ENCODE results near the gene C2orf72. TPM values are rescaled to one million over a fixed set of nuclear protein-coding genes. Genes with fewer than 3 reads are reported as not detected.

The C2orf72 gene
- total and polyA plus RNA-seq, 2 donors (not counting 3 experiments of a cell fraction or from before 2014, with no cell fraction given), result 0.01 to 0.11 TPM

- Histone ChIP-seq H3K27ac (ENCODE audit: insufficient read depth, low read depth, low read length) (no peak overlapping the region), H3K36me3 (ENCODE audit: control insufficient read depth in 2 of 2, extremely low read depth in 1 of 2, insufficient read depth in 2 of 2, low read length in 2 of 2) (no peaks in the 10 kb centered on the region), H3K79me2 (ENCODE audit: control insufficient read depth, insufficient read depth, low read length) (no peaks in the 10 kb centered on the region), H2AFZ (ENCODE audit: low read depth, low read length) (no peak overlapping the region), H3K9ac (replicated peaks; ENCODE audit: extremely low read depth, insufficient read depth, low read length) (no peak overlapping the region), H3K9me1 (replicated peaks; ENCODE audit: control insufficient read depth, extremely low read depth, insufficient read depth, low read length) (no peaks in the 10 kb centered on the region), H3K4me2 (ENCODE audit: insufficient read depth, low read length) (no peak overlapping the region), H3K4me3 (replicated peaks in 1 of 3; ENCODE audit: insufficient read depth in 1 of 3, low read depth in 1 of 3, low read length in 3 of 3) (no peak overlapping the region), H3K27me3 (ENCODE audit: control insufficient read depth in 2 of 2, insufficient read depth in 2 of 2, low read length in 2 of 2) (peaks cover 36 to 51% of the 10 kb centered on the region in 2 experiments), H3K4me1 (ENCODE audit: control insufficient read depth, extremely low read depth, insufficient read depth, low read length) (no peaks in the 10 kb centered on the region), H3K9me3 (replicated peaks; ENCODE audit: control insufficient read depth, insufficient read depth, low read length) (no peaks in the 10 kb centered on the region), H4K20me1 (replicated peaks; ENCODE audit: control insufficient read depth, extremely low read depth, insufficient read depth, low read length) (no peaks in the 10 kb centered on the region)
- DNase-seq (ENCODE audit: low read depth, low spot score) (no peak), FAIRE-seq (no peak)
- dilution Hi-C loops (cut with MboI; ENCODE audit: extremely low pct_ligation_motif_present, low sequenced_read_pairs) (no loop called here), intact Hi-C loops (cut with micrococcal nuclease) (no loop called here)
- CTCF ChIA-PET, result interaction anchor here (1.4 kb wide), 1 partner anchor 49 kb away, joined by 3 read pairs; no protein-coding TSS in a partner anchor
- POLR2A ChIA-PET, result no interaction called here
- TF ChIP-seq EZH2 (IDR thresholded peaks at IDR 0.05; ENCODE audit: borderline replicate concordance, low read depth, low read length, severe bottlenecking), result no peak
- no peak for TF ChIP-seq GATA2 (IDR thresholded peaks at IDR 0.05; ENCODE audit: insufficient read depth, insufficient read length, low read depth, low read length)
- BruUV-seq (replicated peaks), result no TSS peak
These were observed 1.2 kb upstream of the C2orf72 start for GRCh38 chr2:231036131-231036530.

- peaks cover 37 to 50% of the 10 kb centered on the region in 2 experiments for H3K27me3 ChIP-seq (ENCODE audit: control insufficient read depth in 2 of 2, insufficient read depth in 2 of 2, low read length in 2 of 2)
- H3K4me1 ChIP-seq (ENCODE audit: control insufficient read depth, extremely low read depth, insufficient read depth, low read length), result no peaks in the 10 kb centered on the region
- H3K9me3 ChIP-seq (replicated peaks; ENCODE audit: control insufficient read depth, insufficient read depth, low read length), result no peaks in the 10 kb centered on the region
- no peaks in the 10 kb centered on the region for H4K20me1 ChIP-seq (replicated peaks; ENCODE audit: control insufficient read depth, extremely low read depth, insufficient read depth, low read length)
- ChIA-PET POLR2A (no interaction called here), CTCF (interaction anchor here (1.1 to 1.2 kb wide), 2 partner anchors 16 to 20 kb away, joined by 3 to 4 read pairs; partner anchors contain the start of gene PSMD1)
- FAIRE-seq (no peak), DNase-seq (ENCODE audit: low read depth, low spot score) (no peak)
- H3K4me2 ChIP-seq (ENCODE audit: insufficient read depth, low read length), result no peak overlapping the region
- dilution Hi-C loops (cut with MboI; ENCODE audit: extremely low pct_ligation_motif_present, low sequenced_read_pairs), result no loop called here
- no peaks in the 10 kb centered on the region for H3K9me1 ChIP-seq (replicated peaks; ENCODE audit: control insufficient read depth, extremely low read depth, insufficient read depth, low read length)
- BruUV-seq (replicated peaks), result no TSS peak
- H3K27ac ChIP-seq (ENCODE audit: insufficient read depth, low read depth, low read length), result no peak overlapping the region
- H3K9ac ChIP-seq (replicated peaks; ENCODE audit: extremely low read depth, insufficient read depth, low read length), result no peak overlapping the region
- no peaks in the 10 kb centered on the region for H3K36me3 ChIP-seq (ENCODE audit: control insufficient read depth in 2 of 2, extremely low read depth in 1 of 2, insufficient read depth in 2 of 2, low read length in 2 of 2)
- intact Hi-C loops (cut with micrococcal nuclease), result no loop called here
- no peaks in the 10 kb centered on the region for H3K79me2 ChIP-seq (ENCODE audit: control insufficient read depth, insufficient read depth, low read length)
- H3K4me3 ChIP-seq (replicated peaks in 1 of 3; ENCODE audit: insufficient read depth in 1 of 3, low read depth in 1 of 3, low read length in 3 of 3), result no peak overlapping the region
- H2AFZ ChIP-seq (ENCODE audit: low read depth, low read length), result no peak overlapping the region
- no peak for TF ChIP-seq GATA2 (IDR thresholded peaks at IDR 0.05; ENCODE audit: insufficient read depth, insufficient read length, low read depth, low read length)
- TF ChIP-seq POLR2AphosphoS5 (IDR thresholded peaks at IDR 0.05; ENCODE audit: insufficient read depth, low read depth, low read length), result no peak
- no peak for TF ChIP-seq POLR2A (IDR thresholded peaks at IDR 0.05; ENCODE audit: low read depth, low read length)
- TF ChIP-seq MYC (IDR thresholded peaks at IDR 0.05; ENCODE audit: low read depth, low read length), result no peak
- TF ChIP-seq, protein P1, sequence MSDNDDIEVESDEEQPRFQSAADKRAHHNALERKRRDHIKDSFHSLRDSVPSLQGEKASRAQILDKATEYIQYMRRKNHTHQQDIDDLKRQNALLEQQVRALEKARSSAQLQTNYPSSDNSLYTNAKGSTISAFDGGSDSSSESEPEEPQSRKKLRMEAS (IDR thresholded peaks at IDR 0.05; ENCODE audit: insufficient read depth, insufficient read length), result no peak
- no peak for TF ChIP-seq FOS (IDR thresholded peaks at IDR 0.05; ENCODE audit: borderline replicate concordance, insufficient read depth, low read length)
- TF ChIP-seq EZH2 (IDR thresholded peaks at IDR 0.05; ENCODE audit: borderline replicate concordance, low read depth, low read length, severe bottlenecking), result no peak
- TF ChIP-seq JUN (IDR thresholded peaks at IDR 0.05; ENCODE audit: borderline replicate concordance, insufficient read depth, insufficient read length, low read depth), result no peak
- TF ChIP-seq, protein P2, sequence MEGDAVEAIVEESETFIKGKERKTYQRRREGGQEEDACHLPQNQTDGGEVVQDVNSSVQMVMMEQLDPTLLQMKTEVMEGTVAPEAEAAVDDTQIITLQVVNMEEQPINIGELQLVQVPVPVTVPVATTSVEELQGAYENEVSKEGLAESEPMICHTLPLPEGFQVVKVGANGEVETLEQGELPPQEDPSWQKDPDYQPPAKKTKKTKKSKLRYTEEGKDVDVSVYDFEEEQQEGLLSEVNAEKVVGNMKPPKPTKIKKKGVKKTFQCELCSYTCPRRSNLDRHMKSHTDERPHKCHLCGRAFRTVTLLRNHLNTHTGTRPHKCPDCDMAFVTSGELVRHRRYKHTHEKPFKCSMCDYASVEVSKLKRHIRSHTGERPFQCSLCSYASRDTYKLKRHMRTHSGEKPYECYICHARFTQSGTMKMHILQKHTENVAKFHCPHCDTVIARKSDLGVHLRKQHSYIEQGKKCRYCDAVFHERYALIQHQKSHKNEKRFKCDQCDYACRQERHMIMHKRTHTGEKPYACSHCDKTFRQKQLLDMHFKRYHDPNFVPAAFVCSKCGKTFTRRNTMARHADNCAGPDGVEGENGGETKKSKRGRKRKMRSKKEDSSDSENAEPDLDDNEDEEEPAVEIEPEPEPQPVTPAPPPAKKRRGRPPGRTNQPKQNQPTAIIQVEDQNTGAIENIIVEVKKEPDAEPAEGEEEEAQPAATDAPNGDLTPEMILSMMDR (IDR thresholded peaks at IDR 0.05; ENCODE audit: extremely low read depth in 1 of 2, insufficient read depth in 1 of 2, low read depth in 1 of 2, low read length in 2 of 2), result no peak
These were observed 681 bp upstream of the C2orf72 start for GRCh38 chr2:231036578-231037106.

All from endothelial cell of umbilical vein (primary cell).